ENCODE measurements around the gene MAP3K3.

MAP3K3 gene

GRCh38 chr17:63693411-63694113, 71.3 kb downstream of the MAP3K3 start:
- no peak for DNase-seq (ENCODE audit: low spot score)

GRCh38 chr17:63694229-63694949, 72.2 kb downstream of the MAP3K3 start:
- peak; percentile 25 for DNase-seq (ENCODE audit: low spot score)

- DNase-seq (ENCODE audit: low spot score): no peak
Observed at GRCh38 chr17:63694950-63695773, 72.9 kb downstream of the MAP3K3 start.

- no peak for DNase-seq (ENCODE audit: low spot score)
Observed at GRCh38 chr17:63695889-63696288, 73.7 kb downstream of the MAP3K3 start.

GRCh38 chr17:63696381-63696961, 74.3 kb downstream of the MAP3K3 start:
- DNase-seq (ENCODE audit: low spot score): peak; percentile 52

GRCh38 chr17:63697341-63698286, 75.4 kb downstream of the MAP3K3 start:
- DNase-seq (ENCODE audit: low spot score): peak; percentile 86

GRCh38 chr17:63698381-63698885, 76.2 kb downstream of the MAP3K3 start:
- DNase-seq (ENCODE audit: low spot score): no peak

- peak; percentile 92 for DNase-seq (ENCODE audit: low spot score)
Observed at GRCh38 chr17:63698886-63699637, 76.8 kb downstream of the MAP3K3 start.

- peak; percentile 88 for DNase-seq (ENCODE audit: low spot score)
Observed at GRCh38 chr17:63699638-63700527, 77.7 kb downstream of the MAP3K3 start, which contains the start of gene LIMD2. Gene LIMD2 (minus strand): TSS chr17:63700125. CDS start chr17:63699298, 827 bp downstream.

GRCh38 chr17:63700528-63701455, 78.6 kb downstream of the MAP3K3 start:
- DNase-seq (ENCODE audit: low spot score): peak; percentile 41

- DNase-seq (ENCODE audit: low spot score): no peak
Observed at GRCh38 chr17:63701456-63701820, 79.2 kb downstream of the MAP3K3 start.

GRCh38 chr17:63701868-63702720, 79.9 kb downstream of the MAP3K3 start:
- peak; percentile 84 for DNase-seq (ENCODE audit: low spot score)

- DNase-seq (ENCODE audit: low spot score): no peak
Observed at GRCh38 chr17:63702721-63703015, 80.5 kb downstream of the MAP3K3 start.

GRCh38 chr17:63703029-63703428, 80.8 kb downstream of the MAP3K3 start:
- DNase-seq (ENCODE audit: low spot score): no peak

- no peak for DNase-seq (ENCODE audit: low spot score)
Observed at GRCh38 chr17:63703556-63704258, 81.5 kb downstream of the MAP3K3 start.

GRCh38 chr17:63704259-63704576, 82.0 kb downstream of the MAP3K3 start:
- no peak for DNase-seq (ENCODE audit: low spot score)

GRCh38 chr17:63704836-63705235, 82.6 kb downstream of the MAP3K3 start:
- no peak for DNase-seq (ENCODE audit: low spot score)
